NB4 (cell line): ENCODE data around the gene LDLRAD4.

Source experiments
- TF ChIP-seq, protein P1 (sequence below): IDR thresholded peaks from one replicate; pipeline ENCODE4 v1.5.1; 2012; ENCODE audit warnings: low read depth, low read length
- TF ChIP-seq, protein P2 (sequence below): IDR thresholded peaks from 2 replicates; pipeline ENCODE4 v1.6.1; 2011; ENCODE audit warnings: low read depth, low read length

DNA sequence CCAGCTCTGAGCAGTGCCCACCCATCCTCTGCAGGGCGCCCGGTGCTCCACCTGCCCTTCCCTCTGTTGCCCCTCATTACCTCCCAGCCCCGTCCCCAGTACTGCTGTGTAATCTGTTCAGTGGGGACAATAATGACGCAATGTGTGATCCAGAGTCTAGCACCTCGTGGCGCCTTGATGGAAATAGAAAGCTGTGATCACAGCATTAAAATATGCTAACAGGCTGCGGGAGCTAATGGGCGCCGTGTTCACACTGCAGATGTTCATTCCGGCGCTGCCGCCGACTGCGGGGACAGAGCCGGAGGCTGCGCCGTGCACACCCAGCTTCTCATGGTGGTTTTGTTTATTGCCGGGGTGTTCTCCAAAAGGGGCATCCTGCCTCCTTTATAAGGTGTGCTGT is 235.2 kb downstream of the LDLRAD4 start:
- TF ChIP-seq, protein P1, sequence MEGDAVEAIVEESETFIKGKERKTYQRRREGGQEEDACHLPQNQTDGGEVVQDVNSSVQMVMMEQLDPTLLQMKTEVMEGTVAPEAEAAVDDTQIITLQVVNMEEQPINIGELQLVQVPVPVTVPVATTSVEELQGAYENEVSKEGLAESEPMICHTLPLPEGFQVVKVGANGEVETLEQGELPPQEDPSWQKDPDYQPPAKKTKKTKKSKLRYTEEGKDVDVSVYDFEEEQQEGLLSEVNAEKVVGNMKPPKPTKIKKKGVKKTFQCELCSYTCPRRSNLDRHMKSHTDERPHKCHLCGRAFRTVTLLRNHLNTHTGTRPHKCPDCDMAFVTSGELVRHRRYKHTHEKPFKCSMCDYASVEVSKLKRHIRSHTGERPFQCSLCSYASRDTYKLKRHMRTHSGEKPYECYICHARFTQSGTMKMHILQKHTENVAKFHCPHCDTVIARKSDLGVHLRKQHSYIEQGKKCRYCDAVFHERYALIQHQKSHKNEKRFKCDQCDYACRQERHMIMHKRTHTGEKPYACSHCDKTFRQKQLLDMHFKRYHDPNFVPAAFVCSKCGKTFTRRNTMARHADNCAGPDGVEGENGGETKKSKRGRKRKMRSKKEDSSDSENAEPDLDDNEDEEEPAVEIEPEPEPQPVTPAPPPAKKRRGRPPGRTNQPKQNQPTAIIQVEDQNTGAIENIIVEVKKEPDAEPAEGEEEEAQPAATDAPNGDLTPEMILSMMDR, result no peak
- TF ChIP-seq, protein P2, sequence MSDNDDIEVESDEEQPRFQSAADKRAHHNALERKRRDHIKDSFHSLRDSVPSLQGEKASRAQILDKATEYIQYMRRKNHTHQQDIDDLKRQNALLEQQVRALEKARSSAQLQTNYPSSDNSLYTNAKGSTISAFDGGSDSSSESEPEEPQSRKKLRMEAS, result no peak
